HG03103 (cell line): Measurements from ENCODE around the gene MAOB.
"Not testable (repeated sequence)": the region's sequence is repeated elsewhere in the genome, so short reads cannot be mapped to it uniquely, and the experiment has no call there.

Experiments used
- ATAC-seq: cut with Tn5 transposase; IDR thresholded peaks from one replicate; pipeline ENCODE4 v1.9.1; 2021; ENCODE audit warnings: low read depth; ENCODE audit not compliant: unreplicated experiment

Gene MAOB

DNA sequence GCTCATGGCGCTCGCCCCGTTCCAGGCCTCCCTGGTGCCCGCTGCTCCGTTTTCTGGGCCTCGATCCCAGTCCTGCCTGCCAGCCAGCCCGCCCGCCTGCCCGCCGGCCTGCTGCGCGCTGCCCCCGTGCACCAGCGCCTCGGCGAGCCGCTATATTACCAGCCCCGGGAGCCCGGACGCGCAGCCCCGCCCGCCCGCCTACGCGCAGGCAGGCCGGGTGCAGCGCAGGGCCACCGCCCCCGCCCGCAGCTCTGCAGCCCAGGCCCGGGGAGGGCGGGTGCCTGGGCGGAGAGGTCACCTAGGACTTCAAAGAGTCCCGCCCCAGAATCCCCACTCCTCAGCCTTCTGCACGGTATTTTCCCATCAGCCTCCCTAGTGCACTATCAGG is at the start of gene MAOB:
TSS of gene MAOB (minus strand) at position 157 of the 388 bp plus-strand sequence. CDS start at position 6, 151 bp downstream.
- ATAC-seq = no peak

DNA sequence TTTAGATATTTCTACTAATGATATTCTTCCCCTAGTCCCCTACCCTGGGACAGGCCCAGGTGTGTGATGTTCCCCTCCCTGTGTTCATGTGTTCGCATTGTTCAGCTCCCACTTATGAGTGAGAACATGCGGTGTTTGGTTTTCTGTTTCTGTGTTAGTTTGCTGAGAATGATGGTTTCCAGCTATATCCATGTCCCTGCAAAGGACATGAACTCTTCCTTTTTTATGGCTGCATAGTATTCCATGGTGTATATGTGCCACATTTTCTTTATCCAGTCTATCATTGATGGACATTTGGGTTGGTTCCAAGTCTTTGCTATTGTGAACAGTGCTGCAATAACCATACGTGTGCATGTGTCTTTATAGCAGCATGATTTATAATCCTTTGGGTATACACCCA is 39.8 kb upstream of the MAOB start:
- not testable (repeated sequence) for ATAC-seq

- ATAC-seq = not testable (repeated sequence)
Measured at GRCh38 chrX:43910772-43911171, 28.5 kb upstream of the MAOB start.

GRCh38 chrX:43910012-43910411 is 27.8 kb upstream of the MAOB start:
- ATAC-seq = no peak

- ATAC-seq = no peak
Measured at GRCh38 chrX:43909141-43909540, 26.9 kb upstream of the MAOB start.

DNA sequence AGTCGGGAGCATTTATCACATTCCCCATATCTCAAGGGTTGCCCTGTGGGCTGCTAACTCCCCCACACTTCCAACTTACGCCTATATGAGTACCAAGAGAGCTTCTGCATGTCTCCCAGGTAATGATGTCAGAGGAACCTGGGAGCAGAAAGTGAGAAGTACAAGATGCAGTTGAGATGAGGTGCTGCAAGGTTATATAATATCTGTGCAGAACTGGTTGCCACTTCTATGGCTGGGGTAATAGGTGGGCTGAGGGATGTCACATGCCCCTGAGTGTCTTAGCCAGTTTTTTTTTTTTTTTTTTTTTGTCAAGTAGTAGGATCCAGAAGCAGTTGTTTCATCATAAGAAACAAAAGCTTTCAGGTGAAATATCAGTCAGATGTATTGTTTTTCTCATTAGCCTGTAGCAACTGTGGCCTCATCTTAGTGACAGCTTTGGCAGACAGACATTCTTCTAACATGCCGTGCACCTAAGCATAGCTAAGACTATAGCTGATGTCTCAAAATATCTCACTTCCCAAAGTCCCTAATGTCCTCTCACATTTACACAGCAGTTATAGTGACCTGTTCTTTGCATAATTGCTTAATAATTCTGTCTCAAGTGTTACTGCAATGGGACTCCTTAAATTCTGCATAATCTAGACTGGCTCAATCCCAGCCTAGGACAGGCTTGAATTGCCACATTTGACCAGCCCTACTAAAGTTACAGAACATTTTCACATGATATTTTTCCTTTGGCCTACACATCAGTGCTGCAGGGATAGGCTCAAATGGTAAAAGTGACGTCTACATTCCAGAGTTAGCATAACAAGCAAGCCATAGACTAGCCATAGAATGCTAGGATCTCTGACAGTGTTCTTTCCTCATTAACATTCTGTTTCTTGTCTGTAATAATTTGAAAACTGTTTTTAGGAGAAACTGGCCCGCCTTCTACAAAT is 17.9 kb upstream of the MAOB start:
- no peak for ATAC-seq

DNA sequence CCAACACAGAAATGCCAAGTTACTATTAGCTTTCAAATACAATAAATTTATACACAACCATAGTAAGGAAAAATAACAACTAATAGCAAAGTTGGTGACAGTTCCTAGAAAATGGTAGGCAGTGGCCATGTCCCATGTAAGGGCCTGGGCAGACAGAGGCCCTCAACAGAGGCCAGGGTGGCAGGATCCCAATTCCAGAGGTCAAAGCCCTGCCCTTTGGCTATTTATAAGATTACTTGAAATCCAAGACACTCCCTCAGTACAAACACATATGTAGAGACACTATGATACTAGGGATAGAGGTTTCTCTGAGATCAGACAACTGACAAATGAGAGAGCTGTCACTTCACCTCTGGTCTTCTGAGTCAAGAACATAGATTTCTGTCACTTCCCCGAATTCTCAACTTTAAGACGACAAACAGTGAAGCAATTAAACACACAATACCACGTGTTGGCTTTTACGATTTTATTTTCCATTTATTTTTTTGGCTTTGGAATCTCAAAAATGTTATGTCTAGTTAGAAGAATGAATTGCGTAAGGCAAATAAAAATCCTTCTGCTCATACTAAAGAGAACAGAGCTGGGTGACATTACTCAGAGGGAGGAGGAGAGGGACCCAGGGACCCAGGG is 16.3 kb upstream of the MAOB start:
- ATAC-seq = no peak

GRCh38 chrX:43897290-43897689 is 15.0 kb upstream of the MAOB start:
- no peak for ATAC-seq

- ATAC-seq = no peak
Measured at GRCh38 chrX:43892336-43892870, 10.2 kb upstream of the MAOB start.

- no peak for ATAC-seq
Measured at GRCh38 chrX:43885617-43886016, 3.4 kb upstream of the MAOB start.

- ATAC-seq = no peak
Measured at GRCh38 chrX:43881410-43882293, 598 bp downstream of the MAOB start.

DNA sequence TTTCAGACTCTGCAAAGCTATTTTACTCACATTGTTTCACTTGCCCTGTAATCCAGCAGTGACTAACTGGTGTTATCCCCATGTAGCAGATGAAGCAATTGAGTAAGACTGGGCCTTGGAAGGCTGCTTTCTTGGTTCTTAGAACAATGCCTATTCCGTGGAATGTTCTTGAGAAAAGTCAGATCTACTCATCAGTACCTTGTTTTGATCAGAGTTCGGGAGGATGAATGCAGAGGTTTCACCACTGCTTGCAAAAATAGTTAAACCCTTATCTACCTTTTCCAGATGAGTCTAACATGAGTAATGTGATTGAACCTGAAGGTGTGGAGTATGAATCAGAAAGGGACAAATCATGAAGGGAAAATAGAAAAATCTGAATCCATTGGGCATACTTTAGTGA is 1.8 kb downstream of the MAOB start:
- no peak for ATAC-seq

- ATAC-seq = no peak
Measured at GRCh38 chrX:43878906-43879526, 3.2 kb downstream of the MAOB start.

GRCh38 chrX:43876680-43877079 is 5.6 kb downstream of the MAOB start:
- ATAC-seq = no peak

- ATAC-seq = no peak
Measured at GRCh38 chrX:43870758-43871419, 11.4 kb downstream of the MAOB start.

DNA sequence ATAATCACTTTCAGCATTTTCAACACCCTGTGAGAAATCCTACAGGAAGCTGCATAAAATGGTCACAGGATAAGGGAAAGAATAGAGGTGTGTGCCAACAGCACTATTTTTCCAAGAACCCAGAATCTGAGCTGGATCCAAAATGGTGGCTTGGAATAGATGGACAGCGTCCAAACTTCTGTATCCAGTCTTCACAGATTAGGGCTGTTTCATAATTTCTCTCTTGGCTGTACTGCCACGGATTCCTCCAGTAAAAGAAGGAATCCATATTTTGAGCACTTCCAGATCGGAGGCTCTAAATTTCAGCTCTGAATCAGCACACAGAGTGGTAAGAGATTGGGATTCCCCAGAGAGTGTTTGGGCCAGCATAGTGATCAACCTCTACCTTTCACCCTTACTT is 12.2 kb downstream of the MAOB start:
- ATAC-seq = no peak

DNA sequence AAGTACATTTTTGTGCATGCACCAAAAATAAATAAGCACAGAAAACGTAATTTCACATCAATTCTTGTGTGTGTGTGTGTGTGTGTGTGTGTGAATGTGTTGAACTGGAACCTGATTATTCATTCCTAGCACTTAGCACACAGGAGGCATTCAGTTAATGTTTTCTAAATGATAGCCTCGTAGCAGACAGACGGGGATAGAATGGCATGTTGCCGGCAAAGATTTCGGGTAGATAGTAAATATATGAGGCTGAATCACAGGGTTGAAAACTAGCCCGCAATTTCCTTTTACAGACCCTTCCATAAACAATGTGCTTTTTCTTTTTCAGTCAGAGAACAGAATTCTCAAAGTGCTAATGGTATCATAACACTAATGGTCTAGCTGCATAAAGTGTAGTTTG is 13.5 kb downstream of the MAOB start:
- ATAC-seq = no peak

- no peak for ATAC-seq
Measured at GRCh38 chrX:43866423-43866822, 15.8 kb downstream of the MAOB start.

DNA sequence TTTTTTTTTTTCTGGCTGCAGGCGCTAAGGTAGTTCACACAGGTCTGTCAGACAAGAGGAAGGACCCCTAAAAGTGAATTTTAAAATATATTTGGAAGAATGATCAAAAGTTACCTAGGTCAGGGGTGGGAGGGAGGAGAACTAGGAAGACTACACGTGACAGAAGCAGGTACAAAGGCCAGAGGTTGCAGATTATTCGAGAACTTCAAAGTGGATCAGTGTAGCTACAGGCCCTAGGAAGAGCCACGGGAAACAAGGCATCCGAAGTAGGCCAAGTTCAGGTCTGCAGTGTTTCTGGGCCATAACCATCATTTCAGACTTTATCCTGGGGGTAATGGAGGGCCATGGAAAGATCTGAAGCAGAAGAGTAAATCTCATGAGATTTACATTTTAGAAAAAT is 16.5 kb downstream of the MAOB start:
- no peak for ATAC-seq

DNA sequence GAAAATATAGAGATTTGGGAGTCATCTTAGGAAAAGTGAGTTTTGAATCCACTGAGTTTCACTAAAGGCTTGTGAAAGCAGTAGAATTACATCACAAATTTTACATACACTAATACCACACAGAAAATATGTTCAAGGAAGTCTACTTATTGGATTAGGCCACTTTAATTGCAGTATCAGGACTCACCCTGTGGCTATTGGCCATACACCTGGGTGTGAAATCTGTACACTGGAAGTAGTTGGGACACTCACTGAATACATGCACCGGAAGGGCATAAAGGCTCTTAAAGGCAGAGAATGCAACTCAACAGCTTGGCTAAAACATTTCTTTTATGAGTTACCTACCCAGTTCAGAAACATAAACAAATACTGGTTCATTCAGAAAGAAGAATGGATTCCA is 19.8 kb downstream of the MAOB start:
- no peak for ATAC-seq
